HepG2 (cell line): ENCODE data around the gene ZNF20. TPM values are rescaled to one million over a fixed set of nuclear protein-coding genes. Genes with fewer than 3 reads are reported as not detected.

ENCODE experiments used
- CC2D1A ChIP-seq: sonication (generic); formaldehyde crosslinking; IDR thresholded peaks from 2 replicates; pipeline ENCODE4 v1.8.1; 2023; ENCODE audit warnings: mild to moderate bottlenecking, missing genetic modification reagents
- CEBPZ ChIP-seq: IDR thresholded peaks from 2 replicates; pipeline ENCODE4 v1.6.1; 2012; ENCODE audit warnings: low read length, improper control_type of control experiment
- CREB1 ChIP-seq, 2 experiments: fragments of 450-650 bp in 1 of 2; IDR thresholded peaks; 2 replicates each; pipeline ENCODE4 v1.6.1; 2016 to 2017; ENCODE audit warnings: control low read depth in 1 of 2, mild to moderate bottlenecking in 1 of 2, missing compliant biosample characterization in 1 of 2, missing genetic modification characterization in 1 of 2
- CREM ChIP-seq, 2 experiments: sonication (generic) in 1 of 2; formaldehyde crosslinking in 1 of 2; IDR thresholded peaks; 2 replicates each; pipeline versions ENCODE4 v1.4.0 to v1.6.1; 2016 to 2020; ENCODE audit warnings: antibody characterized with exemption in 1 of 2, mild to moderate bottlenecking in 1 of 2, missing genetic modification reagents in 1 of 2
- HNF4A ChIP-seq: sonication (generic); formaldehyde crosslinking; IDR thresholded peaks from 2 replicates; pipeline ENCODE4 v1.4.0; 2020; ENCODE audit warnings: missing genetic modification reagents
- KAT7 ChIP-seq: IDR thresholded peaks from 2 replicates; pipeline ENCODE4 v1.6.1; 2018; ENCODE audit warnings: borderline replicate concordance, missing compliant biosample characterization
- RBFOX2 ChIP-seq: fragments of 200-400 bp; formaldehyde crosslinking; IDR thresholded peaks from 2 replicates; pipeline ENCODE4 v1.6.1; 2017; ENCODE audit warnings: low read depth, mild to moderate bottlenecking, low read length
- ZBTB40 ChIP-seq, 2 experiments: fragments of 450-650 bp in 1 of 2; sonication (generic) in 1 of 2; formaldehyde crosslinking in 1 of 2; IDR thresholded peaks; 2 replicates each; pipeline versions ENCODE4 v1.6.1 to v1.8.0; 2016 to 2022; ENCODE audit warnings: antibody characterized with exemption in 1 of 2, mild to moderate bottlenecking in 1 of 2, missing genetic modification reagents in 1 of 2
- ZNF670 ChIP-seq: sonication (generic); formaldehyde crosslinking; IDR thresholded peaks from 2 replicates; pipeline ENCODE4 v1.8.0; 2022; ENCODE audit warnings: mild to moderate bottlenecking, missing genetic modification reagents, borderline replicate concordance
- ZNF788 ChIP-seq: sonication (generic); formaldehyde crosslinking; IDR thresholded peaks from 2 replicates; pipeline ENCODE4 v1.5.0; 2020; ENCODE audit warnings: mild to moderate bottlenecking, missing genetic modification reagents, borderline replicate concordance
- ZNF879 ChIP-seq: sonication (generic); formaldehyde crosslinking; IDR thresholded peaks from 2 replicates; pipeline ENCODE4 v1.8.1; 2023; ENCODE audit warnings: missing genetic modification reagents
- polyA plus RNA-seq, 8 experiments: library from polyadenylated mRNA; depleted of rRNA in 3 of 8; stranded (reverse) in 7 of 8; unstranded in 1 of 8; fragments of >200 nt; fragmentation: Illumina TruSeq in 4 of 8; extraction: Trizol in 4 of 8; gene quantifications; 2 replicates each; pipeline versions ENCODE4 v1.2.1 to v1.2.3, GENCODE V29; 2011 to 2016; ENCODE audit warnings: low read depth in 4 of 8, missing spikeins in 1 of 8, mixed read lengths in 1 of 8; ENCODE audit not compliant: insufficient read depth in 1 of 8
- total RNA-seq, 5 experiments: library from RNA; depleted of rRNA; stranded (reverse); fragments of >200 nt; fragmentation: Illumina TruSeq; extraction: Trizol; gene quantifications; 2 replicates each; pipeline ENCODE4 v1.2.3, GENCODE V29; 2016; ENCODE audit warnings: low read depth in 1 of 5

The ZNF20 gene
- total and polyA plus RNA-seq, 2 of the 13 experiments (the other 11 are each of a cell fraction or from before 2014, with no cell fraction given), result 1.6 to 8.0 TPM

- TF ChIP-seq ZNF670 (CRISPR knock-in tag), result no peak
- TF ChIP-seq HNF4A (CRISPR knock-in tag), result peak; percentile 5; the same call in 1 of the 2 replicates
- no peak for TF ChIP-seq CREB1 (IDR thresholded peaks at IDR 0.05)
- TF ChIP-seq CREB1 (CRISPR knock-in tag; IDR thresholded peaks at IDR 0.05), result no peak
- no peak for TF ChIP-seq ZBTB40 (IDR thresholded peaks at IDR 0.05)
- peak; percentile 14; the same call in 1 of the 2 replicates for TF ChIP-seq ZBTB40 (CRISPR knock-in tag; IDR thresholded peaks at IDR 0.05)
- peak; percentile 63 for TF ChIP-seq RBFOX2
- TF ChIP-seq CC2D1A (CRISPR knock-in tag), result 0 out of 2 replicates have a peak, but pooled peaks have one; percentile 39
- no peak for TF ChIP-seq ZNF879 (CRISPR knock-in tag)
- peak; percentile 38; the same call in 1 of the 2 replicates for TF ChIP-seq CREM (IDR thresholded peaks at IDR 0.05)
- no peak for TF ChIP-seq CREM (CRISPR knock-in tag; IDR thresholded peaks at IDR 0.05)
- peak; percentile 40; the same call in 1 of the 2 replicates for TF ChIP-seq ZNF788 (CRISPR knock-in tag)
- TF ChIP-seq CEBPZ, result no peak
- TF ChIP-seq KAT7 (CRISPR knock-in tag), result peak; percentile 65; the same call in 1 of the 2 replicates
Observed at GRCh38 chr19:12156223-12157058, 16.3 kb upstream of the ZNF20 start, which contains the start of gene ZNF625 (continued).
